ENCODE measurements around the gene CLDN7. TPM values are rescaled to one million over a fixed set of nuclear protein-coding genes. Genes with fewer than 3 reads are reported as not detected.
A peak's percentile ranks its signal among the peaks of the same experiment; 100 is the strongest.

CLDN7 gene
- total RNA-seq, 1 donor from 2014 or later, result 0.16 TPM

DNA sequence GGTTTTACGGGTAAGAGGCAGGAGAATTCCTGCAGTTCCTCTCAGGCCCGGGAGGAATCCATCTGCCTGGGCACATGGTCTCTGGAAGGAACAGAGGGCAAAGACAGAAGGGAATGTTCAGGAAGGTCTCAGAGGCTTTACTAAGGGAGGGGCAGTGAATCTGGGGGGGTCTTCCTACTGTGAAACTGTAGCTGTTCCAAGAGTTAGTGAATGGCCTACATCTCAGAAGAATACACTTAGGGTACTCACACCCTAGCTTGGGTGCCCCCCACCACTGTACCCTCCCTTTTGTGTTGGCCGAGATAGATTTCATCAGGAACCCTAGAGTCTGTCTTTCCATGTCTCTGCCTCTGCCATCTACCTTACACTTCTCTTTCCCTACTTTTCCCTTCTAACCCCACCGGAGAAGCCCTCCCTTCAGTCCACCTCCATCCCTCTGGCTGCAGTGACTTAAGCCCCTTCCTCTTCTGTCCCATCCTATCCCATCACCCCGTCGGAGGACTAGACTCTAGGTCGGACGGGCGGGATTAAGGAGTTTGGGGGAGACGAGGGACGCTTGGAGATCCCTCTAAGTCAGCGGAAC is 43.0 kb downstream of the CLDN7 start:
- DNase-seq, result no peak

DNA sequence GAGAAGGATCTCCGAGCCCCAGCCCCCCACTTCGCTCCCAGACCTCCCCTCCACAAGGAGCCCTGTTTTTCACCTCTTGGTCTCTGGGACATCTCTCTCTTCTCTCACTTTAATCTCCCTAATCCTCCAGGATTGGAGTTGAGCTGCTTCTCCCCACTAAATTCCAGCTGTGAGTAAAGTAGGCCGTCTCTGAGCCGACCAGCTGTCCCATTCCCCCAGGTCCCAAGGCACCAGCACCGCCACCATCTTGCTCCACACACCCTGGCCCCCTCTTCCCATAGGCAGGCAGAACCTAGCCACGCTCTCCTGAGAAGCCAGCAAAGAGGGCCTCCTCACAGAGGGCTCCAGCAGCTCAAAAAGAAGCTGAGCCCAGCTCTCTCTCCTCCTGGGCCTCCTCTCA is 43.5 kb downstream of the CLDN7 start:
- DNase-seq, result no peak

DNA sequence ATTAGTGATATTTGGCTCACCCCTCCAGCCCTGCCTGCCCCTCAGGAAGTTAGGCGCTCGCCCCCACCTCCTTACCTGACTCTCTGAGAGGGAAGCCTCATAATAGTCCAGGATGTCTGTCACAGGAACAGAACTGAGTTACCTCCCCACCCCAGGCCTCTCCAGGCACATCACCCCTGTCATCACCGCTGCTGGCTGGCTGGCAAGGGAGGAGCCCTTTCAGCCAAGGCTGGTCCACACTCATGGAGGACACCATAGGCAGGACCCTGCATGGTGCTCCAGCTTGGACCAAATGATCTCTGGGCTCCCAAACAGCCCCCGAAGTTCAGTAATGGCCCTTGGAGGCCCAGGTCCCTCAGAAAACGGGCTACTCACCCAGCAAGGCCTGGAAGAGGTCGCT is 44.1 kb downstream of the CLDN7 start:
- no peak for DNase-seq

DNA sequence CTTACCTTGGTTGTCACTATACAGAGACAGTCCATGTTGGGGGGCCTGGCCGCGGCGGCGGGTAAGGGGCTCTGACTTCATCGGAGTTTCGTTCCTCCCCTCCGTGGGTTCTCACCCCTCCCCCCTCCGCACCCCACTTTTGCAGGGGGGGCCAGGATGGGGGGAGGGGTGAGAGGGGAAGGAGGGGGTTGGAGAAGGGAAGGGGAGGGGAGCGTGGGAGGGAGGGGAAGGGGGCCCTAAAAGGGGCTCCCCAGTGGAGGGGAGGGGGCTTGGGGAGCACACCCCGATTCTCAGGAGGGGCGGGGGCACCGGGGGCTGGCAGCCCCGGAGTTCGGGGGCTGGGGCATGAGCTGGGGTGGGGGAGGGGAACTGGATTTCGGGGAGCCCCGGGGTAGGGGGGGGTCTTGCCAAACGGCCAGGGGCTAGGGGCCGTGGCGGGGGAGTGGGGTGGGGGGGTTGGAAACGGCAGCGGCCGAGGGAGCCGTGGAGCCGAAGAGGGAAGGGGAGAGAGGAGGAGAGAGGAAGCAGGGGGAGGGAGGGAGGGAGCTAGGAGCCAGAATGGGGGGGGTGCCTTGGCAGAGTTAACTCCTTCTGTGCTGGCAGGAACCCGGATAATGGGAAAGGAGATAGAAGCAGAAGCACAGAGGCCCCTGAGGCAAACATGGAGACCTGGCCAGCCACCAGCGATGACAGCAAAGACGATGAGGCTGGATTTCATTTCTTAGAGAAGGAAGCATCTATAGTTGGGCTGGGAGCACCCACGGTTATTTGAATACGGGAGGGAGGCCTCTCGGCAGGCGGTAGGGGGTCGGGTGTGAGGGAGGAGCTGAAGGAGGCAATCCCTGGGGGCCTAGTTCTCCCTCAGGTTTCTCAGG is 44.9 kb downstream of the CLDN7 start:
- DNase-seq, result peak; percentile 18

DNA sequence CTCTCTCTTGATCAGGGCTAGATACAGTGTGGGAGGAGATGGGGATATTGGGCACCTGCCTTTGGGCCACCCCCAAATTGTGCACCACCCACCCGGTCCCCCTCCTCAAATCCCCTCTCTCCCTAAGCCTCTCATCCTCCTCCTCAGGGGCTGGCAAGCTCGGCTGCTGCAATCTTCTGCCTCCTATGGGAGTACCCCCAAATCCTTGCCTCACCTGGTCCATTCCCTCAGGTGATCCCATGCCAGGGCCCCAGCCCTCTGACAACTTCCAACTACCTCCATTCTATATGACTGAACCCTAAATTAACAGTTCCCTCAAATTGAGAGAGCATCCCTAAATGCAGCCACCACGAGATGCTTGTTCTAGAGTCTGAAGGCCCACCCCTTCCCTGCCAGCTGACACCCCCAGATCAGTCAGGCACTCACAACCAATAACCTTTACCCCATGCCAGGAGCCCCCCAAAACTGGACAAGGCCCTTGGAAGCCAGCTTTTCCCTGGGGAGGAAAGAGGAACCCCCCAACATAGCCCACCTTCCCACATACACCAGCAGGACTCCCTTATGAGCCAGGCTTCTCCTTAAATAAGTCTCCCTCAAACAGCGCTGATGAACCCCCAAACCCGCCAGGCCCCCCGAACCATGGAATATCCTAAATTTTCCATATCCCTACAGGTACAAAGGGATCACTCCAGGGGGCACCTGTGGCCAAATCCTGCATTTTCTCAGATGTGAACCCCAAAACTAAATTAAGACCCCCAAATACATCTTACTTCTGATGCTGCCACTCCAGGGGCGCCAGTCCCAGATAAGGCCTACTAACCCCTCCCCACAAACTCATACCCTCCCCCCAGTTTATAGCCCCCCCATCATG is 45.8 kb downstream of the CLDN7 start:
- no peak for DNase-seq

DNA sequence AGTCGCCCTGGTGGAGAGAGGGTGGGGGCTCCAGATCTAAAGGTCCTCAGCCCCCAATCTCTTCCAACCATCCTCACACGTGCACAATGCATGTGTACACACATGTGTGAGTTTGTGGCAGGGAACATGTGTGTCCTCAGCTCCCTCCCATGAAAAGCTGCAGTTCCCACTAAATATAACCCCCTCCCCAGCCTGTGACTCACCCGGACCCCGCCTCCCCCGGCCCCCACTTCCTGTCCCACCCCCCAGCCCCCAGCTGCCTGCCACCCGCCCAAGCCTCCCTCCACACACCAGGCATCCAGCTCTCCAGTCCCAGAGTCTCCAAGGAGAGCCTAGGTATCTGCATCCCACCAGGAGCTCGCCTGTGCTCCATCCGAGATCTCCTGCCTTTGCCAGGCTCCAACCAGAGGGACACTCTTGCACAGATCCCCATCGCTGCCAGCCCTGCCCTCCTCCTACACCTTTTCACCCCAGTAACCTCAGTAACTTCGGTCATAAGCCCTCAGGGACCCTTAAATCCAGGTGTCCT is 46.6 kb downstream of the CLDN7 start:
- DNase-seq, result no peak

DNA sequence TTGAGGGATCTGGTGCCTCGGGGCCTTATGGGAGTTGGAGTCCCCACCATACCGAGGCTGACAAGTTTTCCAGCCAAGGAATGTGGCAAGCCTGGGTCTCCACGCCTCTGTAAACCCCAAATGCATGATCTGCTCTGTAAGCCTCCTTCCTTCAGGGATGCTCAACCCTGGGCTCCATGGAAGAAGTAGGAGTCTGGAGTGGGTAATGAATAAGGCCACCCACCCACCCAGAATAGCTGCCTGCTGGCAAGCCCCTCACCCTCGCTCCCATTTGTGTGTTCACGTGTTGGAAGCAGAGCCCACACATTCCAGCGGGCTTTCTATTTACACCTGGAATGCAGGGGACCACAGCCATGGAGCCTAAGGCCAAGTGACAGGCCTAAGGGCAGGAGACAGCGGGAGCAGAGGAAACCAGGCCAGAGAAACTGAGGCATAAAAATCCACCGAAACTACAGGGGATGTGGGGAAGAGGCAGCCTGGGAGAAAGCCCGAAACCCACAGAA is 47.1 kb downstream of the CLDN7 start:
- DNase-seq, result no peak

DNA sequence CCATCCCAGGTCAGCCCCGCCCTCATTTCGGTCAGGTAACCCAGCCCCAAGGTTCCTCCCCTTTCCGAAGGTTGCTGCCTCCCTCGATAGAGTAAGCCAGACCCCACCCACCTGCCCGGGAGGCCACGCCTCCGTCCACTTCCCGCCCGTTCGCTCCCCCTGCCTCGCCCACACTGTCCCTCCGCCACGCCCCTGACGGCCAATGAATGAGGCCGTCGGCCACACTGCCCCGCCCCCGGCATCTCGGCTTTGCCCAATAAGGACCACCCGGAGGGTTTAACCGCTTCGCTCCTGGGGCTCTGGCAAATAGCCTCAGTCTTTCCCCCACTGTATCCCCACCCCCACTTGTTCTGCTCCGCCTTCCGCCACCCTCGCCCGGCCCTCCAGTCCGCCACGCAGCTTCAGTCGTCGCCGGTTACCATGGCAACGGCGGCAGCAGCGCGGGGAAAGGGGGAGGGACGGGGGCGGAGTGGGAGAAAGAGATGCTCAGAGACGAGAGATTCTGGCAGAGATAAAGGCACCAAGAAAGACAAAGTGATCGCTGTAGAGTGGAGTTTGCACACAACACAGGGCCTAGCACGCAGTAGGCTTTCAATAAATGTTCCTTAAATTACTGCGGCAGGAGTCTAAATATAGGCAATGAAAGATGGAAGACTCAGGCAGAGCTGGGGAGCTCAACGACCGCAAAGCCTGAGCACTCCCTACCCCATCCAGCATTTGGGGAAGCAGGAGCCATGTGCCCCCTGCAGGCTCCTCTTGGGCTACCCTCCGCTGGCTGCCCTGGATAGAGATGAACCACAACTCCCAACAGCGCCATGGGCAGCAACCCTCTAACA is 47.8 kb downstream of the CLDN7 start:
- DNase-seq, result peak; percentile 97

DNA sequence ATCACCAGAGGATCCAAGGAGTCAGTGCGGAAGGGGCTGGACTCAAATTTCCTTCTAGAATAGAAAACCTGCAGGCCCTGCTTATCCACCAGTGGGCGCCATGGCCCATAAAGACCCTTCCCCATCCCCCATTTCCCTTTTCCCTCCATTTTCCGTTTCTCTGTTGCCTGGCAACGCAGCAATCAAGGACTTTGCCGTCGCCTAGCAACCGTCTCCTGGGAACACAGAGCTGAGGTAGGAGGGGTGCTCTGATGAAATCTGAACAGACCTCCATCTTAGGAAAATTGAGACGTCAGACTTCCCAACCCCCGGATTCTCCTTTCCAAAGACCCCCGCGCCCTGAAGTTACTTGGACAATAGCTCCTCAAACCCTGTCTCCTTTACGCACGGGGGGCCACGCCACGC is 48.4 kb downstream of the CLDN7 start:
- peak; percentile 73 for DNase-seq

DNA sequence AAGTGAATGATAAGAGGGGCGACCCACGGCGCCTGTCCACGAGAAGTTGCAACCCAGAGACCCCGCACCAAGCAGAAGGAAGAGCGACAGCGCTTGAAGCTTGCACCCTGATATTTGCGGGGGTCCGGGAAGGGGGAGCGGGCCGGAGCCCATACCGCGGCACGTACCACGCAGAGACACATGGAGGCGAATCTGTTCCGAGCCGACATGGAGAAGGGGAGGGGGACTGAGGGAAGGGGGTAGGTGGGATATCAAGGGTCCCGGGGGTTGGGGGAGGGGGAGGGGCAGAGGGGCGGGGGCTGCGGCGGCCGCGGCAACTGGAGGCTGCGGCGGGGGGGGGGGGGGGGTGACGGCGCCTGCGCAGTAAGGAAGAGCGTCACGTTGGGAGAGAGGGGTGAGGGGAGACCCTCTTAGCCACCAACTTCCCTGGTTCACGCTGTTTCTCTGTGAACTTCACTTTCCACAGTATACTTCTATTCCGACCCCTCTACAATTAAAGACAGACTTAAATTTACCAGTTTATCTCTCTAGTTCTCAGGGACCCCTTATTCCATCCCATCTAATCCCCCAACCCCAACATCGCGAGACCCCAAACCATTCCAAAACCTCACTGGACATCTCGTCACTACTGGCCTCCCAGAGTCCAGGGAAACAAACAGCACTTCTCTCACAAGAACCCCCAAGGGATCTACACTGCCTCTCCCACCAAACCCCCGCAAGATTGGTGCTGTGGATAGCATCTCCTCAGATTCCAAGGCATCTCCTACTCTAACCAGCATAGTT is 50.6 kb downstream of the CLDN7 start:
- no peak for DNase-seq

Small RNAs within 50 kb of the gene (small RNA-seq; reads per million reads assigned to genes)
- gene MIR324 (5.4 reads per million, percentile 90 among the genes with 10 or more reads in this experiment), gene RF00019 (not detected)

Other genes starting within 250 kb of the CLDN7 start
- 46.0 TPM for gene RNASEK, start 249.9 kb downstream of the CLDN7 start, total RNA-seq
- gene BCL6B, start 239.4 kb downstream of the CLDN7 start, total RNA-seq, result 1.4 TPM
- 0.47 TPM for gene SLC16A13, start 226.5 kb downstream of the CLDN7 start, total RNA-seq
- 0.31 TPM for gene SLC16A11, start 218.4 kb downstream of the CLDN7 start, total RNA-seq
- gene CLEC10A, start 182.2 kb downstream of the CLDN7 start, total RNA-seq, result not detected
- gene ASGR2, start 147.7 kb downstream of the CLDN7 start, total RNA-seq, result not detected
- 15.6 TPM for gene ASGR1, start 83.1 kb downstream of the CLDN7 start, total RNA-seq
- gene DLG4, start 42.6 kb downstream of the CLDN7 start, total RNA-seq, result 131 TPM
- gene ACADVL, start 42.5 kb downstream of the CLDN7 start, total RNA-seq, result 77.2 TPM
- gene DVL2, start 28.0 kb downstream of the CLDN7 start, total RNA-seq, result 49.1 TPM
- 33.7 TPM for gene PHF23, start 23.0 kb downstream of the CLDN7 start, total RNA-seq
- gene GABARAP, start 20.0 kb downstream of the CLDN7 start, total RNA-seq, result 93.3 TPM
- gene CTDNEP1, start 10.7 kb downstream of the CLDN7 start, total RNA-seq, result 26.5 TPM
- gene ELP5, start 10.3 kb downstream of the CLDN7 start, total RNA-seq, result 25.4 TPM
- gene SLC2A4, start 19.2 kb upstream of the CLDN7 start, total RNA-seq, result 0.16 TPM
- gene YBX2, start 32.2 kb upstream of the CLDN7 start, total RNA-seq, result 2.7 TPM
- gene EIF5A, start 45.1 kb upstream of the CLDN7 start, total RNA-seq, result 156 TPM
- gene GPS2, start 52.9 kb upstream of the CLDN7 start, total RNA-seq, result 29.5 TPM
- 46.6 TPM for gene NEURL4, start 66.9 kb upstream of the CLDN7 start, total RNA-seq
- not detected for gene ACAP1, start 74.1 kb upstream of the CLDN7 start, total RNA-seq
- gene KCTD11, start 89.7 kb upstream of the CLDN7 start, total RNA-seq, result 3.9 TPM
- gene TMEM95, start 92.7 kb upstream of the CLDN7 start, total RNA-seq, result not detected
- gene TNK1, start 118.6 kb upstream of the CLDN7 start, total RNA-seq, result 0.94 TPM
- gene PLSCR3, start 132.0 kb upstream of the CLDN7 start, total RNA-seq, result 10.0 TPM
- 55.2 TPM for gene TMEM256, start 141.6 kb upstream of the CLDN7 start, total RNA-seq
- gene NLGN2, start 145.4 kb upstream of the CLDN7 start, total RNA-seq, result 9.2 TPM
- not detected for gene SPEM1, start 157.8 kb upstream of the CLDN7 start, total RNA-seq
- gene SPEM2, start 163.1 kb upstream of the CLDN7 start, total RNA-seq, result not detected
- not detected for gene SPEM3, start 166.4 kb upstream of the CLDN7 start, total RNA-seq
- gene TMEM102, start 173.0 kb upstream of the CLDN7 start, total RNA-seq, result 3.7 TPM
- gene FGF11, start 177.0 kb upstream of the CLDN7 start, total RNA-seq, result 18.2 TPM
- 17.2 TPM for gene CHRNB1, start 182.6 kb upstream of the CLDN7 start, total RNA-seq
- 17.6 TPM for gene ZBTB4, start 217.2 kb upstream of the CLDN7 start, total RNA-seq
- not detected for gene SLC35G6, start 219.0 kb upstream of the CLDN7 start, total RNA-seq
- gene POLR2A, start 221.9 kb upstream of the CLDN7 start, total RNA-seq, result 54.6 TPM